Testis (tissue), 3 donors: ENCODE data around the gene RUSF1. TPM values are rescaled to one million over a fixed set of nuclear protein-coding genes. Genes with fewer than 3 reads are reported as not detected.

Source experiments
- DNase-seq: peaks from one replicate; pipeline ENCODE4 v3.0.0-alpha.2; 2019
- H3K27ac ChIP-seq, 2 donors: fragments of 200-600 bp; sonication (generic); one replicate each; pipeline ENCODE4 v1.5.1; 2019
- H3K27me3 ChIP-seq: fragments of 200-600 bp; sonication (generic); one replicate; pipeline ENCODE4 v1.5.1; 2019
- H3K36me3 ChIP-seq: fragments of 200-600 bp; sonication (generic); one replicate; pipeline ENCODE4 v1.5.1; 2017; ENCODE audit warnings: low read depth; ENCODE audit errors: missing control alignments
- H3K4me1 ChIP-seq: fragments of 200-600 bp; sonication (generic); one replicate; pipeline ENCODE4 v1.5.1; 2019
- H3K4me3 ChIP-seq, 2 donors: fragments of 200-600 bp; sonication (generic); one replicate each; pipeline ENCODE4 v1.5.1; 2017 to 2019
- H3K9me3 ChIP-seq: fragments of 200-600 bp; sonication (generic); one replicate; pipeline ENCODE4 v1.5.1; 2017
- POLR2A ChIP-seq: fragments of 450-650 bp; IDR thresholded peaks from one replicate; pipeline ENCODE4 v1.6.1; 2017; ENCODE audit warnings: antibody characterized with exemption, mild to moderate bottlenecking, moderate library complexity
- WGBS, 2 donors: methylation state at CpG; one replicate each; pipeline ENCODE4 v1.1.5; 2018; 5-methylcytosine and 5-hydroxymethylcytosine counted together
- intact Hi-C: fragments of 100-400 bp; cut with DNase I; formaldehyde crosslinking; loops from one replicate; pipeline ENCODE4 v1.15.1; 2023; ENCODE audit warnings: low total_unique reads
- polyA plus RNA-seq: library from polyadenylated mRNA; stranded (reverse); fragments of 350-450 nt; fragmentation: Illumina TruSeq; extraction: RNeasy Lipid Tissue Mini Kit (QIAGEN cat#74804); gene quantifications from one replicate; pipeline ENCODE4 v1.2.3, GENCODE V29; 2014; ENCODE audit warnings: low read depth, low replicate concordance; ENCODE audit not compliant: insufficient read depth
- total RNA-seq, 2 donors: library from RNA; depleted of rRNA; stranded (reverse); fragments of >200 nt; gene quantifications; one replicate each; pipeline ENCODE4 v1.2.3, GENCODE V29; 2016
- TF ChIP-seq, protein P1 (sequence below), 3 experiments: fragments of 450-650 bp in 2 of 3; fragments of 200-600 bp in 1 of 3; sonication (generic) in 1 of 3; IDR thresholded peaks; one replicate each; pipeline ENCODE4 v1.5.1; 2016 to 2019; ENCODE audit warnings: antibody characterized with exemption in 3 of 3, mild to moderate bottlenecking in 2 of 3, moderate library complexity in 1 of 3

RUSF1 gene
- total and polyA plus RNA-seq, 3 donors from 2014 or later: 75.8 to 124 (median 102) TPM

DNA sequence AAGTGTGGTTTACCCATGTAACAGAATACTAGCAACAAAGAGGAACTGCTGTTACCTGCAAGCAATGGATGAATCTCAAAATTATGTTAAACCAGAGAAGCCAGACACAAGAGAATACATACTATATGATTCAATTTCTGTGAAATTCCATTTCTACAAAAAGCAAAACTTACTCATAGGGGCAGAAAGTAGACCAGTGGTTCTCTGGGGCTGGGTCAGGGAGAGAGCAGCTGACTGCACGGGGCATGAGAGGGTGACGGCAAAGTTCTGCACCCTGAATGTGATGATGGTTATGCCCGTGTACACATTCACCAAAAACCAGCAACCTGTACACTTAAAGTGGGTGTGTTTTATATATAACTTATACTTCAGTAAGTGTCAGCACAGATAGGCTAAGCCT is 68.7 kb downstream of the RUSF1 start:
- intact Hi-C loops: loop anchor here (10.0 kb wide), 1 partner anchor 455 kb away; the partner anchor contains the start of gene HSD3B7
- no peak overlapping the region for H3K4me3 ChIP-seq
- H3K27me3 ChIP-seq: no peaks in the 10 kb centered on the region
- H3K36me3 ChIP-seq: no peaks in the 10 kb centered on the region
- no peak overlapping the region for H3K27ac ChIP-seq
- no peak for DNase-seq
- H3K9me3 ChIP-seq: no peaks in the 10 kb centered on the region
- H3K4me1 ChIP-seq: peaks cover 13% of the 10 kb centered on the region
- WGBS, 2 donors: 79 to 80% methylated on average over 3 of the region's 3 CpGs
- no peak for TF ChIP-seq POLR2A
- TF ChIP-seq, protein P1, sequence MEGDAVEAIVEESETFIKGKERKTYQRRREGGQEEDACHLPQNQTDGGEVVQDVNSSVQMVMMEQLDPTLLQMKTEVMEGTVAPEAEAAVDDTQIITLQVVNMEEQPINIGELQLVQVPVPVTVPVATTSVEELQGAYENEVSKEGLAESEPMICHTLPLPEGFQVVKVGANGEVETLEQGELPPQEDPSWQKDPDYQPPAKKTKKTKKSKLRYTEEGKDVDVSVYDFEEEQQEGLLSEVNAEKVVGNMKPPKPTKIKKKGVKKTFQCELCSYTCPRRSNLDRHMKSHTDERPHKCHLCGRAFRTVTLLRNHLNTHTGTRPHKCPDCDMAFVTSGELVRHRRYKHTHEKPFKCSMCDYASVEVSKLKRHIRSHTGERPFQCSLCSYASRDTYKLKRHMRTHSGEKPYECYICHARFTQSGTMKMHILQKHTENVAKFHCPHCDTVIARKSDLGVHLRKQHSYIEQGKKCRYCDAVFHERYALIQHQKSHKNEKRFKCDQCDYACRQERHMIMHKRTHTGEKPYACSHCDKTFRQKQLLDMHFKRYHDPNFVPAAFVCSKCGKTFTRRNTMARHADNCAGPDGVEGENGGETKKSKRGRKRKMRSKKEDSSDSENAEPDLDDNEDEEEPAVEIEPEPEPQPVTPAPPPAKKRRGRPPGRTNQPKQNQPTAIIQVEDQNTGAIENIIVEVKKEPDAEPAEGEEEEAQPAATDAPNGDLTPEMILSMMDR (IDR thresholded peaks at IDR 0.05): no peak

Other genes starting within 250 kb of the RUSF1 start
- 1 to 10 TPM; 4.4 to 7.7 TPM for gene ITGAM, start 248.4 kb downstream of the RUSF1 start, total RNA-seq
- gene ITGAM, start 248.4 kb downstream of the RUSF1 start, polyA plus RNA-seq: 7.1 TPM
- gene ITGAX, start 153.2 kb downstream of the RUSF1 start, total RNA-seq: 1 to 10 TPM in 1 of 2 donors, under 1 TPM in 1; 0.63 to 2.8 TPM
- gene ITGAX, start 153.2 kb downstream of the RUSF1 start, polyA plus RNA-seq: 3.4 TPM
- under 1 TPM in 1 of 2 donors, not detected in 1; 0.19 TPM for gene ITGAD, start 115.1 kb downstream of the RUSF1 start, total RNA-seq
- gene ITGAD, start 115.1 kb downstream of the RUSF1 start, polyA plus RNA-seq: not detected
- 1 to 10 TPM in 1 of 2 donors, not detected in 1; 1.4 TPM for gene COX6A2, start 80.0 kb downstream of the RUSF1 start, total RNA-seq
- gene COX6A2, start 80.0 kb downstream of the RUSF1 start, polyA plus RNA-seq: 14.9 TPM
- gene ZNF843, start 65.6 kb downstream of the RUSF1 start, total RNA-seq: 1 to 10 TPM; 2.4 to 3.7 TPM
- gene ZNF843, start 65.6 kb downstream of the RUSF1 start, polyA plus RNA-seq: 1.1 TPM
- gene ARMC5, start 48.9 kb downstream of the RUSF1 start, total RNA-seq: 10 to 100 TPM; 19.1 to 21.3 TPM
- 11.0 TPM for gene ARMC5, start 48.9 kb downstream of the RUSF1 start, polyA plus RNA-seq
- 10 to 100 TPM; 13.6 to 28.4 TPM for gene TGFB1I1, start 36.2 kb downstream of the RUSF1 start, total RNA-seq
- gene TGFB1I1, start 36.2 kb downstream of the RUSF1 start, polyA plus RNA-seq: 31.7 TPM
- 1 to 10 TPM; 5.8 to 6.9 TPM for gene SLC5A2, start 25.3 kb downstream of the RUSF1 start, total RNA-seq
- gene SLC5A2, start 25.3 kb downstream of the RUSF1 start, polyA plus RNA-seq: 18.1 TPM
- 1 to 10 TPM in 1 of 2 donors, not detected in 1; 1.9 TPM for gene AHSP, start 19.5 kb upstream of the RUSF1 start, total RNA-seq
- 5.6 TPM for gene AHSP, start 19.5 kb upstream of the RUSF1 start, polyA plus RNA-seq